Urinary bladder (tissue), 4 donors: ENCODE measurements around the gene GIT2. TPM values are rescaled to one million over a fixed set of nuclear protein-coding genes. Genes with fewer than 3 reads are reported as not detected.

Experiments
- DNase-seq: peaks from one replicate; pipeline ENCODE4 v3.0.0-alpha.2; 2015; ENCODE audit errors: extremely low spot score
- H3K27ac ChIP-seq: one replicate; pipeline ENCODE4 v1.5.1; 2013; ENCODE audit warnings: low read depth, mild to moderate bottlenecking, moderate library complexity
- H3K36me3 ChIP-seq: one replicate; pipeline ENCODE4 v1.6.1; 2013; ENCODE audit warnings: mild to moderate bottlenecking, moderate library complexity; ENCODE audit not compliant: insufficient read depth
- H3K4me1 ChIP-seq: one replicate; pipeline ENCODE4 v1.6.1; 2013; ENCODE audit warnings: mild to moderate bottlenecking, moderate library complexity; ENCODE audit not compliant: insufficient read depth
- H3K4me3 ChIP-seq: one replicate; pipeline ENCODE4 v1.5.1; 2013; ENCODE audit warnings: low read depth, low read length
- WGBS: extraction: QIAGEN DNeasy Blood & Tissue Kit; methylation state at CpG from one replicate; pipeline ENCODE4 v1.1.7; 2013; 5-methylcytosine and 5-hydroxymethylcytosine counted together
- polyA plus RNA-seq: library from polyadenylated mRNA; stranded (reverse); fragments of 200-250 nt; gene quantifications from one replicate; pipeline ENCODE4 v1.2.3, GENCODE V29; 2013
- total RNA-seq: library from RNA; depleted of rRNA; stranded (reverse); fragments of >200 nt; gene quantifications from one replicate; pipeline ENCODE4 v1.2.3, GENCODE V29; 2014
- donor health status: healthy with polysubstance abuse.
- donor health status: healthy.

Gene GIT2
- total RNA-seq (66.0 TPM), polyA plus RNA-seq (23.0 TPM)

- WGBS = under 1% methylated on average over 65 of the region's 65 CpGs
- peak; percentile 79 for DNase-seq
- Histone ChIP-seq H3K27ac (peak within 1 kb of the TSS; percentile 62), H3K4me1 (no peaks in the 10 kb centered on the region), H3K36me3 (peaks cover 3% of the 10 kb centered on the region), H3K4me3 (peak within 1 kb of the TSS; percentile 86)
Observed at GRCh38 chr12:109995686-109996482, at the start of gene GIT2. GIT2 (minus strand) TSS chr12:109996368; CDS start chr12:109996224, 144 bp downstream.

GRCh38 chr12:110042264-110042663, 46.1 kb upstream of the GIT2 start:
- no peak overlapping the region for H3K27ac ChIP-seq
- H3K4me1 ChIP-seq = no peaks in the 10 kb centered on the region
- 93% methylated on average over 3 of the region's 3 CpGs for WGBS
- no peak overlapping the region for H3K4me3 ChIP-seq
- DNase-seq = no peak
- H3K36me3 ChIP-seq = peaks cover 4% of the 10 kb centered on the region

- Histone ChIP-seq H3K4me1 (no peaks in the 10 kb centered on the region), H3K36me3 (peaks cover 4% of the 10 kb centered on the region), H3K4me3 (no peak overlapping the region), H3K27ac (peak overlapping the region; percentile 46)
- 44% methylated on average over 5 of the region's 5 CpGs for WGBS
- DNase-seq = peak; percentile 43
Observed at GRCh38 chr12:110039085-110039807, 43.1 kb upstream of the GIT2 start.

- Histone ChIP-seq H3K36me3 (peaks cover 2% of the 10 kb centered on the region), H3K4me1 (no peaks in the 10 kb centered on the region), H3K27ac (no peak overlapping the region), H3K4me3 (no peak overlapping the region)
- WGBS = 47% methylated on average over 5 of the region's 5 CpGs
- DNase-seq = no peak
Observed at GRCh38 chr12:110038741-110039084, 42.5 kb upstream of the GIT2 start.

GRCh38 chr12:110037315-110037714, 41.1 kb upstream of the GIT2 start:
- H3K36me3 ChIP-seq = peaks cover 2% of the 10 kb centered on the region
- no peaks in the 10 kb centered on the region for H3K4me1 ChIP-seq
- 87% methylated on average over 5 of the region's 5 CpGs for WGBS
- no peak for DNase-seq
- no peak overlapping the region for H3K27ac ChIP-seq
- H3K4me3 ChIP-seq = no peak overlapping the region

GRCh38 chr12:110035534-110036104, 39.5 kb upstream of the GIT2 start:
- DNase-seq = no peak
- Histone ChIP-seq H3K36me3 (no peaks in the 10 kb centered on the region), H3K27ac (no peak overlapping the region), H3K4me3 (no peak overlapping the region), H3K4me1 (no peaks in the 10 kb centered on the region)
- 92% methylated on average over 7 of the region's 7 CpGs for WGBS

- DNase-seq = no peak
- H3K36me3 ChIP-seq = no peaks in the 10 kb centered on the region
- 94% methylated on average over 3 of the region's 3 CpGs for WGBS
Observed at GRCh38 chr12:110033888-110034287, 37.7 kb upstream of the GIT2 start.

GRCh38 chr12:110029290-110029815, 33.2 kb upstream of the GIT2 start:
- Histone ChIP-seq H3K4me3 (no peak overlapping the region), H3K27ac (no peak overlapping the region), H3K36me3 (no peaks in the 10 kb centered on the region), H3K4me1 (no peaks in the 10 kb centered on the region)
- no peak for DNase-seq
- 92% methylated on average over 2 of the region's 2 CpGs for WGBS

More at GRCh38 chr12:110033888-110034287, 37.7 kb upstream of the GIT2 start:
- H3K4me1 ChIP-seq = no peaks in the 10 kb centered on the region
- no peak overlapping the region for H3K4me3 ChIP-seq
- no peak overlapping the region for H3K27ac ChIP-seq

GRCh38 chr12:110028323-110028722, 32.2 kb upstream of the GIT2 start:
- Histone ChIP-seq H3K36me3 (no peaks in the 10 kb centered on the region), H3K27ac (no peak overlapping the region), H3K4me1 (no peaks in the 10 kb centered on the region), H3K4me3 (no peak overlapping the region)
- DNase-seq = no peak
- WGBS = 83% methylated on average over 6 of the region's 6 CpGs

GRCh38 chr12:110024051-110024450, 27.9 kb upstream of the GIT2 start:
- WGBS = 88% methylated on average over 2 of the region's 2 CpGs
- H3K27ac ChIP-seq = no peak overlapping the region
- no peaks in the 10 kb centered on the region for H3K4me1 ChIP-seq
- no peak for DNase-seq
- H3K4me3 ChIP-seq = no peak overlapping the region
- H3K36me3 ChIP-seq = no peaks in the 10 kb centered on the region

- 68% methylated on average over 5 of the region's 5 CpGs for WGBS
- H3K4me1 ChIP-seq = no peaks in the 10 kb centered on the region
- no peak overlapping the region for H3K4me3 ChIP-seq
- no peak for DNase-seq
- H3K27ac ChIP-seq = no peak overlapping the region
- H3K36me3 ChIP-seq = no peaks in the 10 kb centered on the region
Observed at GRCh38 chr12:110023059-110023980, 27.2 kb upstream of the GIT2 start.

- H3K36me3 ChIP-seq = peaks cover 2% of the 10 kb centered on the region
- no peaks in the 10 kb centered on the region for H3K4me1 ChIP-seq
- WGBS = 88% methylated on average over 4 of the region's 4 CpGs
- DNase-seq = no peak
- H3K27ac ChIP-seq = no peak overlapping the region
- no peak overlapping the region for H3K4me3 ChIP-seq
Observed at GRCh38 chr12:110020956-110021355, 24.8 kb upstream of the GIT2 start.

GRCh38 chr12:110015132-110015531, 19.0 kb upstream of the GIT2 start:
- no peak for DNase-seq
- Histone ChIP-seq H3K4me1 (no peaks in the 10 kb centered on the region), H3K27ac (no peak overlapping the region), H3K36me3 (peaks cover 2% of the 10 kb centered on the region), H3K4me3 (no peak overlapping the region)
- WGBS = 64% methylated on average over 2 of the region's 2 CpGs
